ENCODE measurements around the gene SPPL2B.
"Not testable (repeated sequence)": the region's sequence is repeated elsewhere in the genome, so short reads cannot be mapped to it uniquely, and the experiment has no call there.

Gene SPPL2B

DNA sequence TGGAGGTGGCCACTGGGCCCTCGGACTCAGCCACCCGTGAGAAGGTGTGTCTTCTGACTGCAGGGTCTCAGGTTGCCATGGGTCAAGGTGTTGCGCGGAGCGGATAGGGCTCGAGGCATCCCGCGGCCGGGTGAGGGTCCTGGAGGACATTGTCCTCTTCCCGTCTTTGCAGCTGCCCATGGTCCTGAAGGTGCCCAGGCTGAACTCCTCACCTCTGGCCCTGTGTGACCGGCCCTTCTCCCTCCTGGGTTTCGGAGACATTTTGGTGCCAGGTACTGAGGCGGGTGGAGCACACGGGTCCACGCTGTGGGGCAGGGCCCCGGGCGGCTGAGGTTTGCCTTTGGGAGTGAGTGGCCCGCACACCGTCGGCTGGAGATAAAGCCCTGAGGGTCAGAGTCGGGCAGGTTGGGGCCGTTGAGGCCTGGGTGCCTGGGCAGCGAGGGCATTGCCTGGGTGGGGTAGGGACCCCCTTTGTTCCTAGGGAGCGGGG lies 15.9 kb downstream of the SPPL2B start:
- H3K9me3 ChIP-seq (ENCODE audit: control insufficient read depth, insufficient read depth, low read length): no peaks in the 10 kb centered on the region
- no peak overlapping the region for H3K9ac ChIP-seq (ENCODE audit: low read depth, low read length)
- H3K4me1 ChIP-seq (ENCODE audit: insufficient read depth, low read length): no peaks in the 10 kb centered on the region
- no peaks in the 10 kb centered on the region; the same call in 1 of the 2 replicates for H3K36me3 ChIP-seq (ENCODE audit: insufficient read depth, low read length)

DNA sequence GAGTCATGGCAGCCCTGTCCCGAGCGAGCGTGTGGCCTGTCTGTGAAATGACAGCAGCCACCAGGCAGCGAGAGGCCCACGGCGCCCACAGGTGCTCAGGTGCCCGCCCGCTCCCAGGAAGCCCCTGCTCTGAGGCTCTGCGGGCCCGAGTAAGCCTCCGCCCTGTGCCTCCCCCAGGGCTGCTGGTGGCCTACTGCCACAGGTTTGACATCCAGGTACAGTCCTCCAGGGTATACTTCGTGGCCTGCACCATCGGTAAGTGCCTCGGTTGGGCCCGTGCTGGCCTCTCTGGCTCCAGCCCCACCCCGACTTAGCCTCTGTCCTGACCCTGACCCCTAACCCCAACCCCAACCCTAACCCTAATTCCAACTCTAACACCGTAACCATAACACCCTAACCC lies 16.6 kb downstream of the SPPL2B start:
- no peaks in the 10 kb centered on the region; the same call in 1 of the 2 replicates for H3K36me3 ChIP-seq (ENCODE audit: insufficient read depth, low read length)

DNA sequence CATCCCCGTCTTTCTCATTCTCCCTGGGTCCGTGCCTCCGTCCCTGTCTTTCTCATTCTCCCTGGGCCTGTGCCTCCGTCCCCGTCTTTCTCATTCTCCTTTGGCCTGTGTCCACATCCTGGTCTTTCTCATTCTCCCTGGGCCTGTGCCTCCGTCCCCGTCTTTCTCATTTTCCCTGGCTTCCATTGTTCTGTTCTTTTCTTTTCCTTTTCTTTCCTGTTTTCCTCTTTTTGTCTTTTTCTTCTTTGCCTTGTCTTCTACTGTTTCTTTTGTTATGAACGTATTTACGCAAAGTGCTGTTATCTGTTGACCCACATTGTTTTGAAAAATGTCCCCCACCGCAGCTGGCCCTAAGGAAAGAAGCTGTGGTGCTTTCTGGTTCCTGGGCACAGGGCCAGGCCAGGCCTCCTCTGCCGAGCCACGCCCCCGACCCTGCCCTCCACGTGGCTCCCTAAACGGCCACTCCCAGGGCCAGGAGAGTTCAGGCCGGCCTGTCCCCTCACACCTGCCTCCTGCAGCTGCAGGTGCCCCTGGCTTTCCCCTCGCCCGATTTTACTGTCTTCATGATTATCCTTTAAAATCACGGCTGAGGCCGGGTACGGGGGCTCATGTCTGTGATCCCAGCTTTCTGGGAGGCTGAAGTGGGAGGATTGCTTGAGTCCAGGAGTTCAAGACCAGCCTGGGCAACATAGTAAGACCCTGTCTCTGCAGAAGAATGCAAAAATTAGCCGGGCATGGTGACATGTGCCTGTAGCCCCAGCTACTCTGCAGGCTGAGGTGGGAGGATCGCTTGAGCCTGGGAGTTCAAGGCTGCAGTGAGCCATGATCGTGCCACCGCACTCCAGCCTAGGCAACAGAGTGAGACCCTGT lies 17.5 kb downstream of the SPPL2B start:
- Histone ChIP-seq H3K9me3 (ENCODE audit: control insufficient read depth, insufficient read depth, low read length) (no peaks in the 10 kb centered on the region), H3K9ac (ENCODE audit: low read depth, low read length) (no peak overlapping the region), H3K4me1 (ENCODE audit: insufficient read depth, low read length) (no peaks in the 10 kb centered on the region), H3K36me3 (ENCODE audit: insufficient read depth, low read length) (no peaks in the 10 kb centered on the region; the same call in 1 of the 2 replicates)

More for the DNA sequence above, 16.6 kb downstream of the SPPL2B start:
- no peaks in the 10 kb centered on the region for H3K9me3 ChIP-seq (ENCODE audit: control insufficient read depth, insufficient read depth, low read length)
- H3K9ac ChIP-seq (ENCODE audit: low read depth, low read length): no peak overlapping the region
- H3K4me1 ChIP-seq (ENCODE audit: insufficient read depth, low read length): no peaks in the 10 kb centered on the region

DNA sequence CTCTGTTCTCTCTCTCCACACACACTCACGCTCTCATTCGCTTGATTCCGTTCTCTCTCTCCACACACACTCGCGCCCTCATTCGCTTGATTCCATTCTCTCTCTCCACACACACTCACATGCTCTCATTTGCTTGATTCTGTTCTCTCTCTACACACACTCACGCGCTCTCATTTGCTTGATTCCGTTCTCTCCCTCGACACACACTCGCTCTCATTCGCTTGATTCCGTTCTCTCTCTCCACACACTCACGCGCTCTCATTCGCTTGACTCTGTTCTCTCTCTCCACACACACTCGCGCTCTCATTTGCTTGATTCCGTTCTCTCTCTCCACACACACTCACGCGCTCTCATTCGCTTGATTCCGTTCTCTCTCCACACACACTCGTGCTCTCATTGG lies 21.3 kb downstream of the SPPL2B start:
- not testable (repeated sequence) for H3K36me3 ChIP-seq (ENCODE audit: insufficient read depth, low read length); H3K4me1 ChIP-seq (ENCODE audit: insufficient read depth, low read length); H3K9me3 ChIP-seq (ENCODE audit: control insufficient read depth, insufficient read depth, low read length); H3K9ac ChIP-seq (ENCODE audit: low read depth, low read length)

DNA sequence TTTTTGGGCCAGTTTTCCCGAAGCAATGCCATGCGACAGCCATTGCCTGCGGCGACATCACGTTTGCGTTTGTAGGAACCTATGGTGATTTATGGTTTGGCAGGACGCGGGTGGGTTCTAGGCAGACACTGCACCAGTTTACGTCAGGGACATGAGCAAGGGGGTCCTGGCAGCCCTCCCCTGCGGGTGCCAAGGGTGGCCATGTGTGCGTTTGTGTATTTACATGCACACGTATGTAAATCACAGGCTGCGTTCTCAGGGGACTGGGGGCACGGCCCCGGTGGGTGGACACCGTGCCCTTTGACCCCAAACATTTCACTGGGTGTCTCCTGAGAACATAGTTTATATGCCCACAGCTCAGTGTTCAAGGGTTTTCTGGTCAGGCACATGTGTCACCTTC lies 22.2 kb downstream of the SPPL2B start:
- no peaks in the 10 kb centered on the region for H3K9me3 ChIP-seq (ENCODE audit: control insufficient read depth, insufficient read depth, low read length)
- H3K36me3 ChIP-seq (ENCODE audit: insufficient read depth, low read length): no peaks in the 10 kb centered on the region; the same call in 1 of the 2 replicates
- H3K4me1 ChIP-seq (ENCODE audit: insufficient read depth, low read length): no peaks in the 10 kb centered on the region
- H3K9ac ChIP-seq (ENCODE audit: low read depth, low read length): no peak overlapping the region

DNA sequence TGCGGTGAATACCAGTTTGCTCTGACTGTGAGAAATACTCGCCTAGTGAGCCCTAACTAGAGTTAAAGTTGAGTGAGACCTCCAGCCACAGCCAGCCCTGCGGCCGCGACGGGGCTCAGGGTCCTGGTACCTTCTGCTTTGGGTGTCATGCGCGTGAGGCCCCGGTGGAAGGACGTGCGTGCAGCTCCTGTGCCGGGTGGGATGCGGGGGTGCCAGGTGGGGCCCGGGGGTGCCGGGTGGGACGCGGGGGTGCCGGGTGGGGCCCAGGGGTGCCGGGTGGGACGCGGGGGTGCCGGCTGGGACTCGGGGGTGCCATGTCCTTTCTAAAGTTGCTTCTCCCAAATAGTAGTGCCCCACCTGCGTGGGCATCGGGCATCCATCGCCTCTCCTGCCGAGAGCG lies 23.1 kb downstream of the SPPL2B start:
- no peaks in the 10 kb centered on the region; the same call in 1 of the 2 replicates for H3K36me3 ChIP-seq (ENCODE audit: insufficient read depth, low read length)
- no peaks in the 10 kb centered on the region for H3K4me1 ChIP-seq (ENCODE audit: insufficient read depth, low read length)
- no peaks in the 10 kb centered on the region for H3K9me3 ChIP-seq (ENCODE audit: control insufficient read depth, insufficient read depth, low read length)
- no peak overlapping the region for H3K9ac ChIP-seq (ENCODE audit: low read depth, low read length)

DNA sequence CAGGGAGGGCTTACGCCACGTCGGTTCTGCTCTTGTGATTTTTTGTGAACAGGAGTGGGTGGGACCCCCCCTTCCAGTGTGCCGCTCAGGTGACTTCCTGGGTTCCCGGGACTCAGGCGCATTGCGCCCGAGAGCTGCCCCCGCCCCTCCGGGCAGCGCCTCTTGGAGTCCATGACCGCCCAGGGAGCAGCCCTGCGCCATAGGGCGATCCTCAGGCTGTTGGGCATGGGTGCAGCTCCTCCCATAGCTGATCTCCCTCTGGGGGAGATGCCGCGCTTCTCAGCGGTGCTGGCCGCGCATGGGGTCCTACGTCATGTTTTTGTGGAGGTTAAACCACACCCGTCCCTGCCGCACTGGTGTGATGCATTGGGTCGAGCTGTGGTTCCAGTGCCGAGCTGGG lies 23.6 kb downstream of the SPPL2B start:
- Histone ChIP-seq H3K4me1 (ENCODE audit: insufficient read depth, low read length) (no peaks in the 10 kb centered on the region), H3K9ac (ENCODE audit: low read depth, low read length) (no peak overlapping the region), H3K9me3 (ENCODE audit: control insufficient read depth, insufficient read depth, low read length) (no peaks in the 10 kb centered on the region), H3K36me3 (ENCODE audit: insufficient read depth, low read length) (no peaks in the 10 kb centered on the region)

DNA sequence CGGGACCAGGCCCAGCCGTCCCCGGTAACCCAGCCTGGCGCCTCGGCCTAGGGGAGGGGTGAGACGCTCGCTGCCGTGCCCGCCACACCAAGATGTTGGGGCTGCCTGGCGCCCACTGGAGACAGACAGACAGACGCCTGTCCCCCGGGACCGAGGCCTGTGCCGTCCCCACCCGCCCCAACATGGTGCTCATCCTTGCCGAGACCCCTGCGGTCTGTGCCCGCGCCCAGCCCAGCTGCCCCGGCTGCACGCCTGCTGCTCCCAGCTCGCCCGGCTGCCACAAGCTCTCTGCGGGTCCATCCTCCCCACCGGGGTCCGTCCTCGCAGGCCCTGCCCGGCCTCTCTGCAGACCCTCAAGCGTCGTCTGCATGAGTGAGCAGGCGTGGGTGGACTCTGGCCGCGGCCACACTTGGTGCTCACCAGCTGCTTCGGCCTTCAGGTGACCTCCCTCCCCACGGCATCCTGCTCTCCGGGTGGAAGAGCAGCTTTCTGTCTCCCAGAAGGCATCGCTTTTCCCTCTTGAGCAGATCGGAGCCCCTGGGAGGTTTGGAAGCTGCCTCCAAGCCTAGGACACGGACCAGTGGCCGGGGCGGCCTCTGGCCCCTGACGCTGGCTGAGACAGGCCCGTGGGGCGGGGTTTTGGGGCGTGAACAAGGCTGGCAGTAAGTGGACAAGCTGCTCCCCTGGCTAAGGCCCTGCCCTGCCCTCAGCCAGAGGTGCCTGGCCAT lies 24.8 kb downstream of the SPPL2B start:
- Histone ChIP-seq H3K9ac (ENCODE audit: low read depth, low read length) (no peak overlapping the region), H3K9me3 (ENCODE audit: control insufficient read depth, insufficient read depth, low read length) (no peaks in the 10 kb centered on the region), H3K4me1 (ENCODE audit: insufficient read depth, low read length) (no peaks in the 10 kb centered on the region), H3K36me3 (ENCODE audit: insufficient read depth, low read length) (no peaks in the 10 kb centered on the region)

DNA sequence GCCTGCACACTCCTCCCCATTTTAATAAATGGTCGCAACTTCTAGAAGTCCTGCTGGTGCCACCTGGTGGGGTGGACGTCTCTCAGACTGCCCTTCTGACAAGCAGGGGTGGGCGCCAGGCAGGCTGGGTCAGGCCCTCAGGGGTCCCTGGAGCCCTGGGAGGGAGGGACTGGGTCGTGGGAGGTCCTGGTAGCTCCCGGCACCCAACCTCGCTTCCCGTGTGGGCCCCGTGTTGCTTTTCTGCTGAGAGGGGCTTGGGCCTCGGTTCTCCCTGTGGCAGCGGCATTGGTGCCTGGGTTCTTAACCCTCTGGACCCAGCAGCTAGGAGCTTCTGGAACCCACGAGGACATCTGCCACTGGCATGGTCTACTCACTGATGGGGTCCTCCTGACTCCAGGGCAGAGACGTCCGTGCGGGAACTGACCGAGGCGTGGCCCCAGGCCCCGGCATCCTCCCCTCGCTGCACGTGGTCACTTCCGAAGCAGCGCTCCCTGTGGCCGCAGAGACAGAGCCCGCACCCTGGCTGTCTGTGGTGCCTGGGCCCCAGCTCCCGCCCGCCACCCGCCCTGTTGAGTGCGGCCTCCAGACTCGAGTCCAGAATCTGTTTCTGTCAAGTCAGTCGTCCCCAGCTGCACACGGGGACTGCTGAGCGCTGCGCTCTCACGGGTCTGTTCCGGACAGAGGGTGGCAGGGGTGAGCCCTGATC lies 25.6 kb downstream of the SPPL2B start:
- Histone ChIP-seq H3K4me1 (ENCODE audit: insufficient read depth, low read length) (no peaks in the 10 kb centered on the region), H3K36me3 (ENCODE audit: insufficient read depth, low read length) (no peaks in the 10 kb centered on the region), H3K9ac (ENCODE audit: low read depth, low read length) (no peak overlapping the region), H3K9me3 (ENCODE audit: control insufficient read depth, insufficient read depth, low read length) (no peaks in the 10 kb centered on the region)

DNA sequence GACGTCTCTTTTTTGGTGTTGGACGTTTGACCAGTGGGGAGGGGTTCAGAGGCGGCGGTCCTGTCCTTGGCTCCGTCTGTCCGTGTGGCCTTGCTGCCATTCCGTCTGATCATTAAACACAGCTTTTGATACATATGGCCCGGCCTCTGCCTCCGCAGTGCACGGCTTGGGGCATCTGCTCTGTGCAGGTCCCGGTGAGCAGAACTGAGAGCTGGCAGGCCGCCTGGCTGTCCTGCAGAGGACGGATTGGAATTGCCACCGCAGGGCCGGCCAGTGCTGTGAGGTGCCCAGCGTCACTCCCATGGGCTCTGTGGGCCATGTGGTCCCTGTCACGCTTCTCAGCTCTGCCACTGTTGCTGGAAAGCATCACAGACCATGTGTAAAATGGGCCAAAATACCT lies 26.2 kb downstream of the SPPL2B start:
- Histone ChIP-seq H3K4me1 (ENCODE audit: insufficient read depth, low read length) (no peaks in the 10 kb centered on the region), H3K36me3 (ENCODE audit: insufficient read depth, low read length) (no peaks in the 10 kb centered on the region), H3K9ac (ENCODE audit: low read depth, low read length) (no peak overlapping the region), H3K9me3 (ENCODE audit: control insufficient read depth, insufficient read depth, low read length) (no peaks in the 10 kb centered on the region)

DNA sequence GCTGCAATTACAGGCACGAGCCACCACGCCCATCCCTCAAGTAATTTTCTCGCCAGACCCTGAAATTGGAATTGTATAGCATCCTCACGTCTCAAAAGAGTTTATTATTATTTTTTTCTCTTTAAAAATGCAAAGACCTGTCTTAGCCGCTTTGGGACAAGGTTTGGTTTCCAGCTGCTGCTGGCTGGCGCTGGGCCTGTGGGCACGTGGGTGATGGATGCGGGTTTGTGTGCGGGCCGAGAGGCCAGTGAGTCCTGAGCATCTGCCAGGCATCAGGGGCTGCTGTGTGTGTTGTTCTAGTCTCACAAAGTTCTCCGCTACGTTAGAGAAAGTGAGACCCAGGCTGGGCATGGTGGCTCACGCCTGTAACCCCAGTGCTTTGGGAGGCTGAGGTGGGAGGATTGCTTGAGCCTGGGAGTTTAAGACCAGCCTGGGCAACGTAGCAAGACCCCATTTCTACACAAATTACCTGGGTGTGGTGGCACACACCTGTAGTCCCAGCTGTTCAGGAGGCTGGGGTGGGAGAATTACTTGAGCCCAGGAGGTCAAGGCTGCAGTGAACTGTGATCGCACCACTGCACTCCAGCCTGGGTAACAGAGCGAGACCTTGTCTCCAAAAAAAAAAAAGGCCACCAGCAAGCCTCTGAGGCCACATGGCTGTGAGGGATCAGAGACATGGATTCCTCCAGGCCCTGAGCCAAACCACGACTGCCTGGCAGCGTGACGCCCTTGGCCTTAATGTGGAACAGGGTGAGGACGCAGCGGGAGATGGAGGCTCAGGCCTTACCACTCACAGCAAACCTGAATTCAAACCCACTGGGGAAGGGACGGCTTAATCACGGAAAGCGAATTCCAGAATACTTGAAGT lies 26.9 kb downstream of the SPPL2B start:
- Histone ChIP-seq H3K4me1 (ENCODE audit: insufficient read depth, low read length) (no peaks in the 10 kb centered on the region), H3K9ac (ENCODE audit: low read depth, low read length) (no peak overlapping the region), H3K36me3 (ENCODE audit: insufficient read depth, low read length) (no peaks in the 10 kb centered on the region), H3K9me3 (ENCODE audit: control insufficient read depth, insufficient read depth, low read length) (no peaks in the 10 kb centered on the region)

DNA sequence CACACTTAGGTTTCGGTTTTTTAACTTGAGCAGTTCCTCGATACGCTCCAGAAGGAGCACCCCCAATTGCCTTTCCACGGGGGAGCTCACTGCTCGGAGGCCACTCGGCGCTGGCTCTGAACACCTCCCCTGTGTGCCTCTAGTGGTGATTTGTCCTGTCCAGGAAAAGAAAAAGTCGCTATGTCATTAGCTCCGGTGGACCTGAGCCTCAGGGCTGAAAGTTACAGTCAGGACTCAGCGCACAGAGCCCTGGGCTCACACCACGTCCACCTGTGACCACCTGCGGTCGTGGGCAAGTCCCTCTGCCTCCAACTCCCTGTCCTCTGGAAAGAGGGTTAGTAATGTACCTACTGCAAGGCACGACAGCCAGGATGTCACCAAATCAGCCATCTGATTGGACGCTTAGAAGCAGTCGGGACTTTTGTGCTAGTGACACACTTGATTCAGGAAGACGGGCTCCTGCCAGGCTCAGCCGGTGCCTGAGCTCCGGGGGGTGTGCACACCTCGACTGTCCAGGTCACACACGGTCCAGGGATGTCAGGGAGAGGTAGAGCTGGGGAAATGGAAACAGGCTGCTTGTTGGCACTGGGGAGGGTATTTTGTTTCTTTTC lies 27.7 kb downstream of the SPPL2B start:
- Histone ChIP-seq H3K9ac (ENCODE audit: low read depth, low read length) (no peak overlapping the region), H3K4me1 (ENCODE audit: insufficient read depth, low read length) (no peaks in the 10 kb centered on the region), H3K36me3 (ENCODE audit: insufficient read depth, low read length) (no peaks in the 10 kb centered on the region), H3K9me3 (ENCODE audit: control insufficient read depth, insufficient read depth, low read length) (no peaks in the 10 kb centered on the region)
